Measurements from ENCODE around the gene TLR5. TPM values are rescaled to one million over a fixed set of nuclear protein-coding genes. Genes with fewer than 3 reads are reported as not detected.

Gene TLR5
- total RNA-seq, 3 donors from 2014 or later (not counting 1 experiment from before 2014, with no cell fraction given) = 0.24 to 0.41 (median 0.33) TPM

GRCh38 chr1:223084464-223084866, 58.6 kb downstream of the TLR5 start:
- no peak for TF ChIP-seq CTCF (IDR thresholded peaks at IDR 0.05)
- Histone ChIP-seq H3K9me3 (ENCODE audit: control insufficient read depth, insufficient read depth, low read length) (no peaks in the 10 kb centered on the region), H3K27me3 (ENCODE audit: control insufficient read depth, insufficient read depth, low read length) (no peaks in the 10 kb centered on the region), H3K4me1 (ENCODE audit: control insufficient read depth, insufficient read depth, low read length) (peaks cover 5% of the 10 kb centered on the region), H3K27ac (ENCODE audit: low read length) (no peak overlapping the region), H3K4me3 (ENCODE audit: low read length) (no peak overlapping the region), H3K36me3 (ENCODE audit: control insufficient read depth, insufficient read depth, low read length) (no peaks in the 10 kb centered on the region)
- intact Hi-C loops (cut with micrococcal nuclease) = no loop called here
- DNase-seq (no peak), ATAC-seq (no peak)
- Mint-ChIP-seq H3K27me3 (ENCODE audit: low read depth in 2 of 2) (peaks cover 0 to 5% of the 10 kb centered on the region in 2 donors), H3K36me3 (no peaks in the 10 kb centered on the region), H3K27ac (no peak overlapping the region), H3K4me1 (peaks cover 0 to 8% of the 10 kb centered on the region in 2 donors), H3K9me3 (no peaks in the 10 kb centered on the region), H3K4me3 (no peak overlapping the region)
- WGBS (ENCODE audit: insufficient coverage) = 97% methylated on average over 6 of the region's 8 CpGs

- peaks cover 5% of the 10 kb centered on the region for H3K4me1 ChIP-seq (ENCODE audit: control insufficient read depth, insufficient read depth, low read length)
- Mint-ChIP-seq H3K9me3 (no peaks in the 10 kb centered on the region), H3K4me3 (no peak overlapping the region), H3K36me3 (no peaks in the 10 kb centered on the region), H3K27ac (no peak overlapping the region), H3K4me1 (peaks cover 0 to 8% of the 10 kb centered on the region in 2 donors), H3K27me3 (ENCODE audit: low read depth in 2 of 2) (peaks cover 0 to 2% of the 10 kb centered on the region in 2 donors)
- no peaks in the 10 kb centered on the region for H3K27me3 ChIP-seq (ENCODE audit: control insufficient read depth, insufficient read depth, low read length)
- ATAC-seq = no peak
- no peak overlapping the region for H3K27ac ChIP-seq (ENCODE audit: low read length)
- H3K9me3 ChIP-seq (ENCODE audit: control insufficient read depth, insufficient read depth, low read length) = no peaks in the 10 kb centered on the region
- no peak for DNase-seq
- 97% methylated on average over 15 of the region's 15 CpGs for WGBS (ENCODE audit: insufficient coverage)
- no peak for TF ChIP-seq CTCF (IDR thresholded peaks at IDR 0.05)
- intact Hi-C loops (cut with micrococcal nuclease) = no loop called here
- no peak overlapping the region for H3K4me3 ChIP-seq (ENCODE audit: low read length)
- no peaks in the 10 kb centered on the region for H3K36me3 ChIP-seq (ENCODE audit: control insufficient read depth, insufficient read depth, low read length)
These were observed 59.2 kb downstream of the TLR5 start for GRCh38 chr1:223083831-223084230.

- no peaks in the 10 kb centered on the region for H3K27me3 ChIP-seq (ENCODE audit: control insufficient read depth, insufficient read depth, low read length)
- TF ChIP-seq CTCF (IDR thresholded peaks at IDR 0.05) = no peak
- H3K4me3 Mint-ChIP-seq = no peak overlapping the region
- no peaks in the 10 kb centered on the region for H3K9me3 ChIP-seq (ENCODE audit: control insufficient read depth, insufficient read depth, low read length)
- peaks cover 0 to 8% of the 10 kb centered on the region in 2 donors for H3K4me1 Mint-ChIP-seq
- no peak overlapping the region for H3K27ac ChIP-seq (ENCODE audit: low read length)
- H3K36me3 ChIP-seq (ENCODE audit: control insufficient read depth, insufficient read depth, low read length) = no peaks in the 10 kb centered on the region
- H3K27ac Mint-ChIP-seq = no peak overlapping the region
- H3K36me3 Mint-ChIP-seq = no peaks in the 10 kb centered on the region
- no peak for DNase-seq
- no peaks in the 10 kb centered on the region for H3K9me3 Mint-ChIP-seq
- H3K4me1 ChIP-seq (ENCODE audit: control insufficient read depth, insufficient read depth, low read length) = peaks cover 5% of the 10 kb centered on the region
- 62% methylated on average over 8 of the region's 8 CpGs for WGBS (ENCODE audit: insufficient coverage)
- no peaks in the 10 kb centered on the region for H3K27me3 Mint-ChIP-seq (ENCODE audit: low read depth in 2 of 2)
- no peak overlapping the region for H3K4me3 ChIP-seq (ENCODE audit: low read length)
- ATAC-seq = no peak
- intact Hi-C loops (cut with micrococcal nuclease) = no loop called here
These were observed 60.1 kb downstream of the TLR5 start for GRCh38 chr1:223082914-223083313.

Measured in natural killer cell (primary cell).